Ishikawa (cell line): ENCODE results near the gene INSIG1.

Experiments
- CEBPB ChIP-seq: IDR thresholded peaks from 2 replicates; pipeline ENCODE4 v1.6.1; 2012
- EGR1 ChIP-seq: IDR thresholded peaks from 2 replicates; pipeline ENCODE4 v1.6.1; 2012
- EP300 ChIP-seq: IDR thresholded peaks from 2 replicates; pipeline ENCODE4 v1.6.1; 2012; ENCODE audit warnings: borderline replicate concordance
- RAD21 ChIP-seq: IDR thresholded peaks from 2 replicates; pipeline ENCODE4 v1.6.1; 2012; ENCODE audit warnings: low read depth
- TAF1 ChIP-seq: IDR thresholded peaks from 2 replicates; pipeline ENCODE4 v1.6.1; 2012; ENCODE audit warnings: low read depth, mild to moderate bottlenecking
- TCF12 ChIP-seq: IDR thresholded peaks from 2 replicates; pipeline ENCODE4 v1.6.1; 2012; ENCODE audit warnings: low read depth
- TEAD4 ChIP-seq: IDR thresholded peaks from 2 replicates; pipeline ENCODE4 v1.6.1; 2012
- YY1 ChIP-seq: IDR thresholded peaks from 2 replicates; pipeline ENCODE4 v1.6.1; 2012; ENCODE audit warnings: low read depth
- TF ChIP-seq, protein P1 (sequence below): IDR thresholded peaks from 2 replicates; pipeline ENCODE4 v1.6.1; 2012; ENCODE audit warnings: low read depth, mild to moderate bottlenecking

DNA sequence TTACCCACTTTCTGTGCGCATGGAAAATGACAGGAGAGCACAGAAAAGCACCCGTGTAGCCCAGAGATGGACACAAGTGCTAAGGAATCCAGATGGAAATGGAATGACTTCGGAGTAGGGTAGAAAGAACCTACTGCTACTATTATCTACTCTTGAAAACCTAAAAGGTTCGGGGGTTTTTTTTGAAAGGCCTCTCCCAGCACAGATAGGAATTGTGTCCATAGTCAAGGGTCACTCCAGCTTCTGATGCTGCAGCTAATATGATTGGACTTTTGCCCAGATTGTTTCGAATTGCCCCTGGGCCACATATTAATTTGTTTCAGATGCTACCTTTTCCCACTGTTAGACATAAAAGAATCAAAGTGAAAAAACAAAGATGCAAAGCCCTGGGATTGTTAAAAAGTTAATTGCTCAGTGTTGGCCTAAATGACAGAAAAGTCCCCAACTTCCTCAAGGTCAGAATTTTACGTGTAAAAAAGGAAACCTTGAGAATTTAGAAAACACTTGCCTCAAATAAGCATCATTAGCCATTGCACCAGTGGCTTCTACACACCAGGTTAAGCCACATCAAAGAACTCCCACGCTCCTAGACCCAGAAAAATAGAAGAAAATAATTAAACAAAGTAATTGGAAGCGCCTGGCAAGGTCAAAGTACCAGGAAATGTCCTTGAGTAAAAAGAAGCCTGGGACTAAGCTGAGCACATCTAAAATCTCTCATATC lies 40.8 kb upstream of the INSIG1 start:
- TF ChIP-seq YY1, result no peak
- no peak for TF ChIP-seq TAF1
- no peak for TF ChIP-seq RAD21
- no peak for TF ChIP-seq EGR1
- no peak for TF ChIP-seq TEAD4
- TF ChIP-seq, protein P1, sequence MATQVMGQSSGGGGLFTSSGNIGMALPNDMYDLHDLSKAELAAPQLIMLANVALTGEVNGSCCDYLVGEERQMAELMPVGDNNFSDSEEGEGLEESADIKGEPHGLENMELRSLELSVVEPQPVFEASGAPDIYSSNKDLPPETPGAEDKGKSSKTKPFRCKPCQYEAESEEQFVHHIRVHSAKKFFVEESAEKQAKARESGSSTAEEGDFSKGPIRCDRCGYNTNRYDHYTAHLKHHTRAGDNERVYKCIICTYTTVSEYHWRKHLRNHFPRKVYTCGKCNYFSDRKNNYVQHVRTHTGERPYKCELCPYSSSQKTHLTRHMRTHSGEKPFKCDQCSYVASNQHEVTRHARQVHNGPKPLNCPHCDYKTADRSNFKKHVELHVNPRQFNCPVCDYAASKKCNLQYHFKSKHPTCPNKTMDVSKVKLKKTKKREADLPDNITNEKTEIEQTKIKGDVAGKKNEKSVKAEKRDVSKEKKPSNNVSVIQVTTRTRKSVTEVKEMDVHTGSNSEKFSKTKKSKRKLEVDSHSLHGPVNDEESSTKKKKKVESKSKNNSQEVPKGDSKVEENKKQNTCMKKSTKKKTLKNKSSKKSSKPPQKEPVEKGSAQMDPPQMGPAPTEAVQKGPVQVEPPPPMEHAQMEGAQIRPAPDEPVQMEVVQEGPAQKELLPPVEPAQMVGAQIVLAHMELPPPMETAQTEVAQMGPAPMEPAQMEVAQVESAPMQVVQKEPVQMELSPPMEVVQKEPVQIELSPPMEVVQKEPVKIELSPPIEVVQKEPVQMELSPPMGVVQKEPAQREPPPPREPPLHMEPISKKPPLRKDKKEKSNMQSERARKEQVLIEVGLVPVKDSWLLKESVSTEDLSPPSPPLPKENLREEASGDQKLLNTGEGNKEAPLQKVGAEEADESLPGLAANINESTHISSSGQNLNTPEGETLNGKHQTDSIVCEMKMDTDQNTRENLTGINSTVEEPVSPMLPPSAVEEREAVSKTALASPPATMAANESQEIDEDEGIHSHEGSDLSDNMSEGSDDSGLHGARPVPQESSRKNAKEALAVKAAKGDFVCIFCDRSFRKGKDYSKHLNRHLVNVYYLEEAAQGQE, result no peak
- no peak for TF ChIP-seq EP300
- no peak for TF ChIP-seq CEBPB
- no peak for TF ChIP-seq TCF12
